Colonic mucosa (tissue), 4 donors: ENCODE measurements around the gene DAPK2. TPM values are rescaled to one million over a fixed set of nuclear protein-coding genes. Genes with fewer than 3 reads are reported as not detected.
"Not testable (repeated sequence)": the region's sequence is repeated elsewhere in the genome, so short reads cannot be mapped to it uniquely, and the experiment has no call there.

ENCODE experiments used
- DNase-seq: peaks from one replicate; pipeline ENCODE4 v3.0.0-alpha.2; 2020
- H3K27ac ChIP-seq: fragments of 200-600 bp; one replicate; pipeline ENCODE4 v1.8.0; 2021
- H3K27me3 ChIP-seq: fragments of 200-600 bp; one replicate; pipeline ENCODE4 v1.8.0; 2021
- H3K36me3 ChIP-seq: fragments of 200-600 bp; one replicate; pipeline ENCODE4 v1.8.0; 2021
- H3K4me1 ChIP-seq: fragments of 200-600 bp; one replicate; pipeline ENCODE4 v1.8.0; 2021; ENCODE audit warnings: mild to moderate bottlenecking
- H3K4me3 ChIP-seq: fragments of 200-600 bp; one replicate; pipeline ENCODE4 v1.8.0; 2021
- H3K9ac ChIP-seq, 2 donors: one replicate each; pipeline ENCODE4 v1.7.0; 2013; ENCODE audit warnings: control low read depth in 2 of 2, low read depth in 2 of 2, low read length in 2 of 2
- H3K9me3 ChIP-seq: fragments of 200-600 bp; one replicate; pipeline ENCODE4 v1.8.0; 2021
- intact Hi-C: fragments of 100-400 bp; cut with DNase I; formaldehyde crosslinking; loops from one replicate; pipeline ENCODE4 v1.14.1; 2022
- total RNA-seq, 2 donors: library from RNA; stranded (reverse); fragmentation: NEBNext Ultra II Directional in 1 of 2; extraction: Animal tissue kit (Norgen Biotek cat#: 25700) in 1 of 2; gene quantifications; one replicate each; pipeline ENCODE4 v1.2.1, GENCODE V29; 2021
- TF ChIP-seq, protein P1 (sequence below): fragments of 200-600 bp; IDR thresholded peaks from one replicate; pipeline ENCODE4 v1.8.0; 2022; ENCODE audit warnings: antibody characterized with exemption, mild to moderate bottlenecking
- donor health status: healthy.
- donor health status: DM: no; HTN: no; CAD: no.
- donor health status: DM: no; HTN: no; CAD: no.

The DAPK2 gene
- total RNA-seq, 2 donors from 2014 or later = 23.7 to 26.5 TPM

- peak overlapping the region; percentile 79 for H3K27ac ChIP-seq
- H3K4me1 ChIP-seq = peaks cover 15% of the 10 kb centered on the region
- H3K4me3 ChIP-seq = peak overlapping the region; percentile 62
- DNase-seq = no peak
- no peaks in the 10 kb centered on the region for H3K36me3 ChIP-seq
- intact Hi-C loops = no loop called here
- H3K27me3 ChIP-seq = no peaks in the 10 kb centered on the region
- no peaks in the 10 kb centered on the region for H3K9me3 ChIP-seq
- TF ChIP-seq, protein P1, sequence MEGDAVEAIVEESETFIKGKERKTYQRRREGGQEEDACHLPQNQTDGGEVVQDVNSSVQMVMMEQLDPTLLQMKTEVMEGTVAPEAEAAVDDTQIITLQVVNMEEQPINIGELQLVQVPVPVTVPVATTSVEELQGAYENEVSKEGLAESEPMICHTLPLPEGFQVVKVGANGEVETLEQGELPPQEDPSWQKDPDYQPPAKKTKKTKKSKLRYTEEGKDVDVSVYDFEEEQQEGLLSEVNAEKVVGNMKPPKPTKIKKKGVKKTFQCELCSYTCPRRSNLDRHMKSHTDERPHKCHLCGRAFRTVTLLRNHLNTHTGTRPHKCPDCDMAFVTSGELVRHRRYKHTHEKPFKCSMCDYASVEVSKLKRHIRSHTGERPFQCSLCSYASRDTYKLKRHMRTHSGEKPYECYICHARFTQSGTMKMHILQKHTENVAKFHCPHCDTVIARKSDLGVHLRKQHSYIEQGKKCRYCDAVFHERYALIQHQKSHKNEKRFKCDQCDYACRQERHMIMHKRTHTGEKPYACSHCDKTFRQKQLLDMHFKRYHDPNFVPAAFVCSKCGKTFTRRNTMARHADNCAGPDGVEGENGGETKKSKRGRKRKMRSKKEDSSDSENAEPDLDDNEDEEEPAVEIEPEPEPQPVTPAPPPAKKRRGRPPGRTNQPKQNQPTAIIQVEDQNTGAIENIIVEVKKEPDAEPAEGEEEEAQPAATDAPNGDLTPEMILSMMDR = peak; percentile 14
- peak overlapping the region in 1 of 2 donors; percentile 90 for H3K9ac ChIP-seq
Measured at GRCh38 chr15:64092075-64092820, 46.0 kb upstream of the DAPK2 start.

DNA sequence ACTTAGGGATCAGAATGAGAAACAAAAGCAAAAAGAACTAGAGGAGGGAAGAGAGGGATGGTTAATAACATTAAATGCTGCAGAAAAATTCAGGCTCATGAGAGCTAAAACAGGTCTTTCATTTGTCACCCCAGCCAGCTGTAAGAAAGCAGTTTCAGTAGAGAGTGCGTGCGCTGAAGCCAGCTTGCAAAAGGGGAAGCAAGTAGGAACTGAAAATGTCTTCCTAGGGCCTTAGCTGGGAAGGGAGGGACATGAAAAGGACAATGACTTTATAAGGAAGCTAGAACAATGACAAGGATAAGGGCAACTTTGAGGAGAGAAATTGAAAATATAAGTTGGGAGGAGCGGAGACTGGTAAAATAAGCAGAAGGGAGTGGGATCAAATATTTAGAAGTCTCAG is 44.2 kb upstream of the DAPK2 start:
- Histone ChIP-seq H3K27ac (no peak overlapping the region), H3K4me3 (no peak overlapping the region), H3K4me1 (peaks cover 10% of the 10 kb centered on the region), H3K9me3 (no peaks in the 10 kb centered on the region), H3K27me3 (no peaks in the 10 kb centered on the region), H3K36me3 (no peaks in the 10 kb centered on the region), H3K9ac (no peak overlapping the region)
- TF ChIP-seq, protein P1 = no peak
- DNase-seq = no peak
- intact Hi-C loops = no loop called here

- Histone ChIP-seq H3K36me3 (no peaks in the 10 kb centered on the region), H3K4me3 (no peak overlapping the region), H3K9ac (no peak overlapping the region), H3K27me3 (no peaks in the 10 kb centered on the region), H3K9me3 (no peaks in the 10 kb centered on the region), H3K4me1 (peaks cover 10% of the 10 kb centered on the region), H3K27ac (no peak overlapping the region)
- no peak for DNase-seq
- TF ChIP-seq, protein P1 = no peak
- intact Hi-C loops = no loop called here
Measured at GRCh38 chr15:64089543-64090280, 43.4 kb upstream of the DAPK2 start.

- H3K4me1 ChIP-seq = no peaks in the 10 kb centered on the region
- TF ChIP-seq, protein P1 = no peak
- H3K36me3 ChIP-seq = no peaks in the 10 kb centered on the region
- H3K9me3 ChIP-seq = no peaks in the 10 kb centered on the region
- H3K27ac ChIP-seq = no peak overlapping the region
- no peak for DNase-seq
- H3K9ac ChIP-seq = no peak overlapping the region
- H3K4me3 ChIP-seq = no peak overlapping the region
- H3K27me3 ChIP-seq = no peaks in the 10 kb centered on the region
- intact Hi-C loops = no loop called here
Measured at GRCh38 chr15:64082757-64083156, 36.5 kb upstream of the DAPK2 start.

GRCh38 chr15:64073496-64073895 is 27.2 kb upstream of the DAPK2 start:
- H3K27me3 ChIP-seq, H3K9ac ChIP-seq, H3K4me1 ChIP-seq, intact Hi-C loops, H3K36me3 ChIP-seq, H3K27ac ChIP-seq, H3K9me3 ChIP-seq, DNase-seq, H3K4me3 ChIP-seq: not testable (repeated sequence)

DNA sequence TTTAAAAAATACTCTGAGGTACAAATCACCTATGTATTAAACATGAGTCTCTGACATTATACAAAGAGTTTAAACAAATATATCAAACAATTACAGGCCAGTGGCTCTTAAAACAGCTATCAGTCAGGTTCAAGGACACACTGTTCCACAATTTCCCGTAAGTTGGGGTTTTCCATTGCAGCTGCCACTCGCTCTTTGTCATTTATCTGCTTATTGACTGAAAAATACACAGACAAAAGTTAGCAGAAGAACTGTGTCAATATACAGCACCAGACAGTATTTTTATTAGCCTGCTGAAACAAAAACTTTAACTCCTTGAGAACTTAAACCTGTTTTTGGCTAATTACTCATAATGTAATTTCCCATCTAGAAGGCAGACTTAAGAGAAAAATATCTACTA is 26.5 kb upstream of the DAPK2 start:
- no peaks in the 10 kb centered on the region for H3K27me3 ChIP-seq
- TF ChIP-seq, protein P1 = no peak
- peak overlapping the region; percentile 42 for H3K27ac ChIP-seq
- no peak overlapping the region for H3K4me3 ChIP-seq
- intact Hi-C loops = no loop called here
- H3K36me3 ChIP-seq = no peaks in the 10 kb centered on the region
- no peak overlapping the region for H3K9ac ChIP-seq
- peaks cover 7% of the 10 kb centered on the region for H3K4me1 ChIP-seq
- DNase-seq = no peak
- no peaks in the 10 kb centered on the region for H3K9me3 ChIP-seq
